SKM-1 treated with dmso at 0.1 percent for 144 hours (cell line): ENCODE data around the gene CLEC11A.
"Not testable (repeated sequence)": the region's sequence is repeated elsewhere in the genome, so short reads cannot be mapped to it uniquely, and the experiment has no call there.

ENCODE experiments used
- DNase-seq: peaks from one replicate; lab custom pipeline; 2025; ENCODE audit not compliant: unreplicated experiment; lab: John Stamatoyannopoulos, UW

CLEC11A gene

DNA sequence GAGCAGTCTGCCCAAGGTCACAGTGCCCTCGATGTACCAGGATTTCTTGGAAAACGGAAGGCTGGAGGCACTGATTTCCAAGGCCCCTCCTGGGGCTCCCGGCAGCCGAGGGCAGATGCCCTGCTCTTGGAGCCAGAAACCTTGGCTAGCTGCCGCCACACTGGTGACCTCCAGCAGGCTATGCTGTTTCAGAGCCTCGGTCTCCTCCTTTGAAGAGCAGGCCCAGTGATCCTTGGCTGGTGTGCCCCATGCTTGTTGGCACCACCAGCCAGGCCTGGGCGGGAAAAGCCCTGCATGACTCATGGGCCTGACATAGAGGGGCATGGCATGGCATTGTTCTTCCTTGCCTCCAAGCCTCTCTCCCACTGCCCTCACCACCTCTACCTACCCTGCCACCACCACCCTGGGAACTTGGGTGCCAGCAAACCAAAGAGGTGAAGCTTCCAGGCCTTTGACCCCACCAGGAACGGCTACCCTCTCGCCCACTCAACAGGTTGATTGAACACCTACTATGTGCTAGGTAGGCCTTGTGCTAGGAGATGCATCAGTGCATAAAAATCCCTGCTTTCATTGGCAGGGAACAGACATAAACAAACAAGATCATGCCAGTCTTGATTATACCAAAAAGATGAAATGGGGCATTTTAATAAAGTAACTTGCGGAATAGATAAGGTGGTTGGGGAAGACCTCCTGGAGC is 1.6 kb upstream of the CLEC11A start:
- no peak for DNase-seq

GRCh38 chr19:50722201-50723013 is 757 bp upstream of the CLEC11A start:
- no peak for DNase-seq

DNA sequence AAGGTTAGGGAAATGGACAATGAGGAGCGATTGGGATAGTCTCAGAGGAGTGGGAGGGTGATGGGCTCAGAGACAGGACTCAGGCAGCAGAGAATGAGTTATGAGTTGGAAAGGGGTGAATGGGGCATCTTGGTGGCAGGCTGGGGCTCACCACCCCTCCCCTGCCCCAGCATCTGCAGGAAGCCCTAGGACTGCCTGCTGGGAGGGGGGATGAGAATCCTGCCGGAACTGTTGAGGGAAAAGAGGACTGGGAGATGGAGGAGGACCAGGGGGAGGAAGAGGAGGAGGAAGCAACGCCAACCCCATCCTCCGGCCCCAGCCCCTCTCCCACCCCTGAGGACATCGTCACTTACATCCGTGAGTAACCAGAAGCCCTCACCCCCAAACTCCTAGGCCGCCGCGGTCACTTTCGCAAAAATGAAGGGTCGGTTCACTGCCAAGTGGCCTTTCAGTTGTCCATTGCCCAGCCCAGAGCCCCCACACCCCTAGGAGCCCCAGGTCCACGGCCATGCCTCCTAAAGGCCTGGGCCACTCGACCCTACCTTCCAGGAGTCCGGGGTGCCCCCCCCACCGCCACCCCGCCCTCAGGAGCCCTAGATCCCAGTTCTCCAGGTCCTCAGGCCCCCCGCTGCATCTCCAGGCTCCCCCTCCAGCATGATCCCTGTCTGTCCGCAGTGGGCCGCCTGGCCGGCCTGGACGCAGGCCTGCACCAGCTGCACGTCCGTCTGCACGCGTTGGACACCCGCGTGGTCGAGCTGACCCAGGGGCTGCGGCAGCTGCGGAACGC is 764 bp downstream of the CLEC11A start:
- DNase-seq: no peak

DNA sequence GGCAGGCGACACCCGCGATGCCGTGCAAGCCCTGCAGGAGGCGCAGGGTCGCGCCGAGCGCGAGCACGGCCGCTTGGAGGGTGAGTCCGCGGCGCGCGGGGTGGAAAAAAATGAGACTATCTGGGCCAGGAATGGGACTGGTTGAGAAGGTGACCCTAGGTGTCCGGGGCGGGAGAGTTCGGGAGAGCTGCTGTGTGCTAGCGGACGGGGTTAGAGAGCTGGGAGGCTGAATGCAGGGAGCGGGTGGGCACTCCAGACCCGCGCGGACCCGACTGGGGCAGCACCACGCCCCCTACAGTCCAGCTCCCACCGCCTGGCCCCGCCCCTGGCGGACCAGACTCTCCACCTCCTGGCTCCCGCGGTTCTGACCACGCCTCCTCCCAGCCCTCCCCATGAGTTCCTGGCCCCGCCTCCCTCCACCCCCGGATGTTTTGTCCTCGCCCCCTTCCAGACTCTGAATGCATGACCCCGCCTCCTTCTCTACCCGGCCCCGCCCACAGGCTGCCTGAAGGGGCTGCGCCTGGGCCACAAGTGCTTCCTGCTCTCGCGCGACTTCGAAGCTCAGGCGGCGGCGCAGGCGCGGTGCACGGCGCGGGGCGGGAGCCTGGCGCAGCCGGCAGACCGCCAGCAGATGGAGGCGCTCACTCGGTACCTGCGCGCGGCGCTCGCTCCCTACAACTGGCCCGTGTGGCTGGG is 1.5 kb downstream of the CLEC11A start:
- DNase-seq: peak; percentile 84

DNA sequence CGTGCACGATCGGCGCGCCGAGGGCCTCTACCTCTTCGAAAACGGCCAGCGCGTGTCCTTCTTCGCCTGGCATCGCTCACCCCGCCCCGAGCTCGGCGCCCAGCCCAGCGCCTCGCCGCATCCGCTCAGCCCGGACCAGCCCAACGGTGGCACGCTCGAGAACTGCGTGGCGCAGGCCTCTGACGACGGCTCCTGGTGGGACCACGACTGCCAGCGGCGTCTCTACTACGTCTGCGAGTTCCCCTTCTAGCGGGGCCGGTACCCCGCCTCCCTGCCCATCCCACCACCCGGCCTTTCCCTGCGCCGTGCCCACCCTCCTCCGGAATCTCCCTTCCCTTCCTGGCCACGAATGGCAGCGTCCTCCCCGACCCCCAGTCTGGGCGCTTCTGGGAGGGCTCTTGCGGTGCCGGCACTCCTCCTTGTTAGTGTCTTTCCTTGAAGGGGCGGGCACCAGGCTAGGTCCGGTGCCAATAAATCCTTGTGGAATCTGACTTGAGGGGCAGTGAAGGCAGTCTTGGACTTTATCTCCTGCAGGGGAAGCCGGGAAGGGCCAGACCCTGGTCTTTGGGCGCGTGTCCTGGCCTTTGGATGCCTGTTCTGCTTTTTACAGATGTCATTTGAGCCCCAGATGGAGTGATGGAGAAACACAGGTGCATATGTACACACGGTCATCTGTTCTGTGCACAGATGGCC is 2.2 kb downstream of the CLEC11A start:
- DNase-seq: no peak

- no peak for DNase-seq
These were observed 2.7 kb downstream of the CLEC11A start for GRCh38 chr19:50725911-50726230.

DNA sequence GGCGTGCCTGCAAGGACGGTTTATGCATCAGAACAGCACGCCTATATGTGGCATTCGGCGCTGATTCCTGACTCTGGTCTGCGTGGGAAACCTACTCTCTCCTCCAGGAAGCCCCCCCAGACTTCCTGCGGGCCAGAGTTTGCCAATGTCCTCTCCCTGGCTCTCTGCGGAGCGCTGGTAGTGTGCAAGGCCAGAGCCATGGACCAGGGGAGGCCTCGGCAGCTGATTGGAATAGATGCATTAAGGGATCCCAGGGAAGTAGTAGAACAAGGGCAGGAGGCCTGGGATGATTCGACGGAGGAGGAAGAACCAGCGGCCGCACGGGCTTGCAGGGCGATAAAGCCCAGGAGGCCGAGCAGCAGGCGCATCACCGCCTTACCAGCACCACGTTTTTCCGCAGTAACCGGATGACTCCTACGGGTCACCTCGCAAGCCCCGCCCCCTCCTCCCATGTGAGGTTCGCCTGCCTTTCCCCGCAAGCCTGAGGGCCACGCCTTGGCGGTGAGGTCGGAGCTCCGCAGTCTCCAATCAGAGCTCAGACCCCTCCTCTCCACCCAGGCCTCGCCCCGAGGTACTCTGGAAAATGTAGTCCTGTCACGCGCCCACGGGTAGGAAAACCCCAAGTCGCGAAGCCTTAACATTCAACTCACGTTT is 5.0 kb downstream of the CLEC11A start:
- DNase-seq: no peak

GRCh38 chr19:50729894-50730293 is 6.7 kb downstream of the CLEC11A start:
- DNase-seq: no peak

- no peak for DNase-seq
These were observed 12.7 kb downstream of the CLEC11A start for GRCh38 chr19:50735869-50736268.

DNA sequence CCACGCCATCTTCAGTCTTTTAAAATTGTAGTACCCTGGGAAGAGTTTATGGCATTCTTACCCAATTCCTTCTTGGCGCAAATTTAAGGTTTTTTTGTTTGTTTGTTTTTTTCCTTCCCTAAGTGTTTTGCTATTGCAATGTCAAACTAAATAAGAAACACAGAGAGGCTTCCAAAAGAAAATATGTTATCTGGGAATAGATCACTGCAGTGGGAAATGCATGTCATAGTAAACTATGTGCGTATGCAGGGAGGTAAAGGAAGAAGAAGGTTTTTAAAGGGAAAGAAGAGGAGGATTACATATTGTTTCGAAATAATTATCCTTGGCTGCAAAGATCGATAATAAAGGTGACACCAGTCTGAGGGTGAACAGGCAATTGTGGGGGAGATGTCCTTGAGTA is 13.2 kb downstream of the CLEC11A start:
- DNase-seq: no peak

- no peak for DNase-seq
These were observed 16.2 kb downstream of the CLEC11A start for GRCh38 chr19:50739132-50739913.

DNA sequence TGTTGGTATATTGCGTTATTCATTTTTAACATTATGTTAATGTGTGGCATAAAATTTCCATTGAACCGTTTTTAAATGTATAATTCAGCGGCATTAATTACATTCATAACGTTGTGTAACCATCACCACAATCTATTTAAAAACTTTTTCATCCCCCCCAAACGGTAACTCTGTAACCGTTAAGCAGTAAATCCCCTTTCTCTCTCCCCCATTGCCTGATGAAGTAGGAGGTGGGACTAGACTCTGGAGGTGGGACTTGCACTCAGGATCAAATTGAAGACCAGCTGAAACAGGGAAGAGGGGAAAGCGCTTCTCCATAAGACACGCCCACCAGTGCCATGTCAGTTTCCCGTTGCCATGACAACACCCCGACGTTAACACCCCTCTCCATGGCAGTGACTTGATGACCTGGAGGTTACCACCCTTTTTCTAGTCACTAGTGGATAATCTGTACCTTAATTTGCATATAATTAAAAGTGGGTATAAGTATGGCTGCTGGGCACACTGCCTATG is 16.8 kb downstream of the CLEC11A start:
- DNase-seq: no peak

DNA sequence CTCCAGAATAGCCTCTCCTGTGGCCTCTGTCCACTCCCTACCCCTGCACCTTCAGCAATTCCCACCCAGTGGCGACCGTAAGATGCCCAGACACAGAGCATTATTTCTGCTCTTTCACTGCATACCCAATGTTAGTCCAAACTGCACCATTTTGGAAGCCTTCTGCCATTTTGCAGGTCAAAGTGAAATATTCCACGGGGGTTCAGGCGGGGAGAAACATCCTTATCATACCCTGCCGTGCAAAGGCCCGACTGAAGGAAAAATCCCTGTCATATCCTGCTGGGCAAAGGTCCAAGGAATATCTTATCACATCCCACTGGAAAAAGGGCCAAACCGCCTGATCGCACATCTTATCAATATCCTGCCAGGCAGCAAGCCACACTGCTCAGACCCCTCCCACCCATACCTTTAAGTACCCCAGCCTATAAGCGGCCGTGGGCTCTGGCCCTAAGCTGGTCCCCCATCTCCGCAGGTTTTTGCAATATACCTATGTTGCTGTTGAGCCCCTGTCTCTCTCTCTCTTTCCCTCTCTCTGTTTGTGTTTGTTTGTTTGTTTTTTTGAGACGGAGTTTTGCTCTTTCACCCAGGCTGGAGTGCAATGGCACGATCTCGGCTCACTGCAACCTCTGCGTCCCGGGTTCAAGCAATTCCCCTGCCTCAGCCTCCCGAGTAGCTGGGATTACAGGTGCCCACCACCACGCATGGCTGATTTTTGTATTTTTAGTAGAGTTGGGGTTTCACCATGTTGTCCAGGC is 18.2 kb downstream of the CLEC11A start:
- no peak for DNase-seq

- no peak for DNase-seq
These were observed 20.4 kb downstream of the CLEC11A start for GRCh38 chr19:50743537-50743936.

GRCh38 chr19:50745221-50745620 is 22.1 kb downstream of the CLEC11A start:
- DNase-seq: no peak

DNA sequence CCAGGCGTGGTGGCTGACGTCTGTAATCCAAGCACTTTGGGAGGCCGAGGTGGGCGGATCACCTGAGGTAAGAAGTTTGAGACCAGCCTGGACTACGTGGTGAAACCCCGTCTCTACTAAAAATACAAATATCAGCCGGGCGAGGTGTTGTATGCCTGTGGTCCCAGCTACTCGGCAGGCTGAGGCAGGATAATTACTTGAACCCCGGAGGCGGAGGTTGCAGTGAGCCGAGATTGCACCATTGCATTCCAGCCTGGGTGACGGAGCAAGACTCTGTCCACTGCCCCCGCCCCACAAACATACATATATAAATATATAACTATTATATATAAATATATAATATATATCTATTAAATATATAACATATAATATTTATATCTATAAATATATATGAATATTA is 24.0 kb downstream of the CLEC11A start:
- DNase-seq: not testable (repeated sequence)

DNA sequence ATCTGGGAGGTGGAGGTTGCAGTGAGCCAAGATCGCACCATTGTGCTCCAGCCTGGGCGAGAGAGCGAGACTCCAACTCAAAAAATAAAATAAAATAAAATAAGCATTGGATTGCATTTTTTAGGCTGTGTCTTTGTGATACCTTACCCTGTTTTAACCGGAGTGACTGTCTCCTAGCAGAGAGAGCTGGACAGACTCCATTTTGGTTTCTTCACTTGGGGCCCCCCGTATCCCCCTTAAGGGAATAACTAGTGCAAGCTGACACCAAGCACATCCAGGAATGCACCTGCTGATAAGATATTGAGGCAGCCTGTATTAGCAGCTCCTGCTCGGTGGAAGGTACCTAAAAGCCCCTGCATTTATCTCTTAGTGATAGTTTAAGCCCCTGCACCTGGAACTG is 26.3 kb downstream of the CLEC11A start:
- DNase-seq: no peak

- DNase-seq: no peak
These were observed 26.8 kb downstream of the CLEC11A start for GRCh38 chr19:50750010-50750409.

DNA sequence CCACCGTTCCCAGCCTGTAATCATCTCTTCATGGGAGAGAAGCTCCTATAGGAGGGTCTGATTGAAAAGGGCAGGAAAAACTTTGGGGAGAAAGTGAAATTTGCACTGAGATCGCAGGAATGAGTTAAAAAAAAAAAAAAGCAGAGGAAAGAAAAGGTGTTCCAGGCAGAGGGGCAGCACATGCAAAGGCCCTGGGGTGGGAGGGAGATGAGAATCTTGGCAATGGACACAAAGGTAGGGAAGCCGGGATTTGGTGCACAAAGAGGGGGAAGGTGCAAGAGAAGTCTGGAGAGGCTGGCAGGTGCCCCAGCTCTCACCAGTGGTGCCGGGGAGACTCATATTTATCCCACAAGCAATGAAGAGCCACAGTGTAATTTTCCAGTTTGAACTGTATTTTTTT is 30.7 kb downstream of the CLEC11A start:
- no peak for DNase-seq
